ENCODE results near the gene IFT27.

Gene IFT27

GRCh38 chr22:36814801-36815200 lies 38.9 kb upstream of the IFT27 start:
- Histone ChIP-seq H3K36me3 (ENCODE audit: insufficient read depth, low read depth, low read length) (no peaks in the 10 kb centered on the region), H3K27me3 (ENCODE audit: insufficient read depth, low read length) (peaks cover 71% of the 10 kb centered on the region), H3K9me3 (ENCODE audit: insufficient read depth, low read depth, low read length) (no peaks in the 10 kb centered on the region), H3K9ac (ENCODE audit: low read depth, low read length) (no peak overlapping the region), H3K4me1 (ENCODE audit: insufficient read depth, low read length) (peaks cover 7% of the 10 kb centered on the region), H3K4me3 (ENCODE audit: low read length) (no peak overlapping the region), H3K27ac (ENCODE audit: low read length) (no peak overlapping the region)

GRCh38 chr22:36811094-36811800 lies 35.3 kb upstream of the IFT27 start:
- no peaks in the 10 kb centered on the region for H3K9me3 ChIP-seq (ENCODE audit: insufficient read depth, low read depth, low read length)
- H3K27ac ChIP-seq (ENCODE audit: low read length): no peak overlapping the region
- no peak overlapping the region for H3K9ac ChIP-seq (ENCODE audit: low read depth, low read length)
- H3K36me3 ChIP-seq (ENCODE audit: insufficient read depth, low read depth, low read length): no peaks in the 10 kb centered on the region
- H3K27me3 ChIP-seq (ENCODE audit: insufficient read depth, low read length): peaks cover 35% of the 10 kb centered on the region
- H3K4me3 ChIP-seq (ENCODE audit: low read length): no peak overlapping the region
- H3K4me1 ChIP-seq (ENCODE audit: insufficient read depth, low read length): peaks cover 2% of the 10 kb centered on the region; the same call in 1 of the 2 replicates

- Histone ChIP-seq H3K36me3 (ENCODE audit: insufficient read depth, low read depth, low read length) (no peaks in the 10 kb centered on the region), H3K4me1 (ENCODE audit: insufficient read depth, low read length) (no peaks in the 10 kb centered on the region), H3K27me3 (ENCODE audit: insufficient read depth, low read length) (peaks cover 16% of the 10 kb centered on the region), H3K9ac (ENCODE audit: low read depth, low read length) (no peak overlapping the region), H3K27ac (ENCODE audit: low read length) (no peak overlapping the region), H3K4me3 (ENCODE audit: low read length) (no peak overlapping the region), H3K9me3 (ENCODE audit: insufficient read depth, low read depth, low read length) (no peaks in the 10 kb centered on the region)
Observed at GRCh38 chr22:36809351-36809750, 33.4 kb upstream of the IFT27 start.

- Histone ChIP-seq H3K36me3 (ENCODE audit: insufficient read depth, low read depth, low read length) (no peaks in the 10 kb centered on the region), H3K9me3 (ENCODE audit: insufficient read depth, low read depth, low read length) (no peaks in the 10 kb centered on the region), H3K9ac (ENCODE audit: low read depth, low read length) (no peak overlapping the region), H3K27ac (ENCODE audit: low read length) (no peak overlapping the region), H3K4me3 (ENCODE audit: low read length) (no peak overlapping the region), H3K27me3 (ENCODE audit: insufficient read depth, low read length) (peaks cover 11% of the 10 kb centered on the region), H3K4me1 (ENCODE audit: insufficient read depth, low read length) (no peaks in the 10 kb centered on the region)
Observed at GRCh38 chr22:36808721-36809344, 32.9 kb upstream of the IFT27 start.

GRCh38 chr22:36807627-36808026 lies 31.7 kb upstream of the IFT27 start:
- H3K9ac ChIP-seq (ENCODE audit: low read depth, low read length): no peak overlapping the region
- H3K4me3 ChIP-seq (ENCODE audit: low read length): no peak overlapping the region
- no peaks in the 10 kb centered on the region; the same call in none of the 2 replicates for H3K27me3 ChIP-seq (ENCODE audit: insufficient read depth, low read length)
- no peaks in the 10 kb centered on the region for H3K4me1 ChIP-seq (ENCODE audit: insufficient read depth, low read length)
- no peaks in the 10 kb centered on the region for H3K36me3 ChIP-seq (ENCODE audit: insufficient read depth, low read depth, low read length)
- H3K9me3 ChIP-seq (ENCODE audit: insufficient read depth, low read depth, low read length): no peaks in the 10 kb centered on the region
- no peak overlapping the region for H3K27ac ChIP-seq (ENCODE audit: low read length)

- Histone ChIP-seq H3K36me3 (ENCODE audit: insufficient read depth, low read depth, low read length) (no peaks in the 10 kb centered on the region), H3K27me3 (ENCODE audit: insufficient read depth, low read length) (no peaks in the 10 kb centered on the region; the same call in 1 of the 2 replicates), H3K4me3 (ENCODE audit: low read length) (no peak overlapping the region), H3K27ac (ENCODE audit: low read length) (no peak overlapping the region), H3K9me3 (ENCODE audit: insufficient read depth, low read depth, low read length) (no peaks in the 10 kb centered on the region), H3K9ac (ENCODE audit: low read depth, low read length) (no peak overlapping the region), H3K4me1 (ENCODE audit: insufficient read depth, low read length) (no peaks in the 10 kb centered on the region)
Observed at GRCh38 chr22:36806835-36807234, 30.9 kb upstream of the IFT27 start.

GRCh38 chr22:36803358-36803757 lies 27.4 kb upstream of the IFT27 start:
- H3K27ac ChIP-seq (ENCODE audit: low read length): no peak overlapping the region
- no peak overlapping the region for H3K4me3 ChIP-seq (ENCODE audit: low read length)
- no peaks in the 10 kb centered on the region for H3K9me3 ChIP-seq (ENCODE audit: insufficient read depth, low read depth, low read length)
- H3K36me3 ChIP-seq (ENCODE audit: insufficient read depth, low read depth, low read length): no peaks in the 10 kb centered on the region
- no peaks in the 10 kb centered on the region; the same call in 1 of the 2 replicates for H3K27me3 ChIP-seq (ENCODE audit: insufficient read depth, low read length)
- peaks cover under 1% of the 10 kb centered on the region; the same call in 1 of the 2 replicates for H3K4me1 ChIP-seq (ENCODE audit: insufficient read depth, low read length)
- no peak overlapping the region for H3K9ac ChIP-seq (ENCODE audit: low read depth, low read length)

- H3K9me3 ChIP-seq (ENCODE audit: insufficient read depth, low read depth, low read length): no peaks in the 10 kb centered on the region
- H3K36me3 ChIP-seq (ENCODE audit: insufficient read depth, low read depth, low read length): no peaks in the 10 kb centered on the region
- no peak overlapping the region for H3K9ac ChIP-seq (ENCODE audit: low read depth, low read length)
- no peak overlapping the region for H3K4me3 ChIP-seq (ENCODE audit: low read length)
- no peak overlapping the region for H3K27ac ChIP-seq (ENCODE audit: low read length)
- peaks cover 25% of the 10 kb centered on the region; the same call in 1 of the 2 replicates for H3K4me1 ChIP-seq (ENCODE audit: insufficient read depth, low read length)
- no peaks in the 10 kb centered on the region; the same call in 1 of the 2 replicates for H3K27me3 ChIP-seq (ENCODE audit: insufficient read depth, low read length)
Observed at GRCh38 chr22:36798674-36799066, 22.8 kb upstream of the IFT27 start.

GRCh38 chr22:36797911-36798673 lies 22.2 kb upstream of the IFT27 start:
- Histone ChIP-seq H3K36me3 (ENCODE audit: insufficient read depth, low read depth, low read length) (no peaks in the 10 kb centered on the region), H3K27me3 (ENCODE audit: insufficient read depth, low read length) (no peaks in the 10 kb centered on the region; the same call in 1 of the 2 replicates), H3K9me3 (ENCODE audit: insufficient read depth, low read depth, low read length) (no peaks in the 10 kb centered on the region), H3K9ac (ENCODE audit: low read depth, low read length) (no peak overlapping the region), H3K4me3 (ENCODE audit: low read length) (no peak overlapping the region), H3K4me1 (ENCODE audit: insufficient read depth, low read length) (peaks cover 25% of the 10 kb centered on the region; the same call in 1 of the 2 replicates), H3K27ac (ENCODE audit: low read length) (no peak overlapping the region)

GRCh38 chr22:36797374-36797773 lies 21.5 kb upstream of the IFT27 start:
- Histone ChIP-seq H3K4me3 (ENCODE audit: low read length) (no peak overlapping the region), H3K27me3 (ENCODE audit: insufficient read depth, low read length) (no peaks in the 10 kb centered on the region), H3K27ac (ENCODE audit: low read length) (no peak overlapping the region), H3K36me3 (ENCODE audit: insufficient read depth, low read depth, low read length) (no peaks in the 10 kb centered on the region), H3K4me1 (ENCODE audit: insufficient read depth, low read length) (peaks cover 25% of the 10 kb centered on the region; the same call in 1 of the 2 replicates), H3K9me3 (ENCODE audit: insufficient read depth, low read depth, low read length) (no peaks in the 10 kb centered on the region), H3K9ac (ENCODE audit: low read depth, low read length) (no peak overlapping the region; the same call in 1 of the 2 replicates)

GRCh38 chr22:36796552-36797175 lies 20.7 kb upstream of the IFT27 start:
- Histone ChIP-seq H3K9ac (ENCODE audit: low read depth, low read length) (no peak overlapping the region; the same call in 1 of the 2 replicates), H3K9me3 (ENCODE audit: insufficient read depth, low read depth, low read length) (no peaks in the 10 kb centered on the region), H3K4me3 (ENCODE audit: low read length) (peak overlapping the region; percentile 25; the same call in 1 of the 2 replicates), H3K27me3 (ENCODE audit: insufficient read depth, low read length) (no peaks in the 10 kb centered on the region), H3K4me1 (ENCODE audit: insufficient read depth, low read length) (peaks cover 25% of the 10 kb centered on the region; the same call in 1 of the 2 replicates), H3K36me3 (ENCODE audit: insufficient read depth, low read depth, low read length) (no peaks in the 10 kb centered on the region), H3K27ac (ENCODE audit: low read length) (no peak overlapping the region)
